GM21717 (cell line): ENCODE measurements around the gene NOC3L.
"Not testable (repeated sequence)": the region's sequence is repeated elsewhere in the genome, so short reads cannot be mapped to it uniquely, and the experiment has no call there.

Experiments
- ATAC-seq: cut with Tn5 transposase; IDR thresholded peaks from one replicate; pipeline ENCODE4 v1.9.1; 2021; ENCODE audit warnings: mild to moderate bottlenecking, moderate library complexity; ENCODE audit not compliant: unreplicated experiment

NOC3L gene

DNA sequence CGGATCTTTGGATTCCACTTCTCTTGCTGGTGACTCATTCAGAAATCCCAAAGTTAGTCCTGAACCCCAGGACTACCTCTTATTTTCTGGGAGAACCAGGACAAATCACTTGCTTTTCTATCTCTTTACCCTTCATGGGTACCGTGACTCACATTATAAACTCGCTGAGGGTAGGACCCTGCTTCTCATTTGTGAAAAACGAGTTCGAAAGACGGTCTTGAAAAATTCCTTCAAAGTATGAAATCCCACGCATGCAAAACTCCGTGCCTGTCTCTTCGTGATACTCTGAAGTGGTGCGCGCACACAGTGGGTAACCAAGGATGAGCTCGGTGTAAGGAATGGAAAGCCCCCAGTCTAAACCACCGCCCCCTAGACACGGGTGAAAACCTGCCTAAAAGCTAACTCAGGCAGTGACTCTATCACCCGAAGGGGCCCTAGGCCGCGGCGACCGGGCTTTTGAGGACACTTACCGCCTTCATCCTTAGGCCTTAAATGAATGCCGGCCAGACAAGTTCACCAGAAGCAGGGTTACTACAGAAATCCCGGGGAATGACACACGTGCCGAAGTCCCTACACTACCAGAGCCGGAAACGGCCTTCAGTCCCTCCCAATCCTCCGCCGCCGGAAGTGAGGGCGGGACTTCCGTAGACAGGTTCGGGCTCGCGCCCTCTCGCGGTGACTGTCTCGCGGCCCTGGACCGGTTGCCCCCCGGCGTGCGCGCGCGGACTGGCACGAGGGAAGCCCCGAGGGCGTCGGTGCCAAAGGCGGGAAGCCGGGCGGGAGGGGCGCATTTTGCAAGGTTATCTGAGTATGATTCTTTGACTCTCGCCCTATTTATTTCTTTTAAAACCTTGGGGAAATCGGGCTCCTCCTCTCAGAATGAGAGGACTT, at the start of gene NOC3L:
TSS of gene NOC3L (minus strand) at position 580 of the 891 bp plus-strand sequence. CDS start at position 479, 101 bp downstream.
- ATAC-seq, result peak; percentile 98

DNA sequence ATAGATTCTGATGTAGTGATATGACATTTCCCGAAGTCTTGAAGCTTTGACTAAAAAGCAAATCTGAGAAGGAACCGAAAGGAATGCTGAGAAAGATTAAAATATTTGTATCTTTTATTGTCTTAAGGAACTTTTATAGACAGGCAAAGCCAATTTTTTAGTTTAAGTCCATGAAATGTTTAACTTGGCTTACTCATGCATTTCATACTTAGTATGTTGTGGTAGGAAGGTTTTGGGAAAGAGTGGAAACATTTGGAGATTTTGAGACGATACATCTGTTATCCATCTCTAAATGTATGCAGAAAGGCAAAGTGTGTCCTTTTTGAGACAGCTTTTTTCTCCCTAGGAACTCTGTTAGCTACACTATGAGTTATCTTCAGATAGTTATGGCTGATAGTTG, 49.7 kb upstream of the NOC3L start:
- ATAC-seq, result no peak

GRCh38 chr10:94411304-94411703, 48.6 kb upstream of the NOC3L start:
- ATAC-seq, result no peak

GRCh38 chr10:94409021-94409657, 46.4 kb upstream of the NOC3L start:
- ATAC-seq, result no peak

GRCh38 chr10:94407668-94408067, 44.9 kb upstream of the NOC3L start:
- ATAC-seq, result no peak

GRCh38 chr10:94405406-94405805, 42.7 kb upstream of the NOC3L start:
- no peak for ATAC-seq

DNA sequence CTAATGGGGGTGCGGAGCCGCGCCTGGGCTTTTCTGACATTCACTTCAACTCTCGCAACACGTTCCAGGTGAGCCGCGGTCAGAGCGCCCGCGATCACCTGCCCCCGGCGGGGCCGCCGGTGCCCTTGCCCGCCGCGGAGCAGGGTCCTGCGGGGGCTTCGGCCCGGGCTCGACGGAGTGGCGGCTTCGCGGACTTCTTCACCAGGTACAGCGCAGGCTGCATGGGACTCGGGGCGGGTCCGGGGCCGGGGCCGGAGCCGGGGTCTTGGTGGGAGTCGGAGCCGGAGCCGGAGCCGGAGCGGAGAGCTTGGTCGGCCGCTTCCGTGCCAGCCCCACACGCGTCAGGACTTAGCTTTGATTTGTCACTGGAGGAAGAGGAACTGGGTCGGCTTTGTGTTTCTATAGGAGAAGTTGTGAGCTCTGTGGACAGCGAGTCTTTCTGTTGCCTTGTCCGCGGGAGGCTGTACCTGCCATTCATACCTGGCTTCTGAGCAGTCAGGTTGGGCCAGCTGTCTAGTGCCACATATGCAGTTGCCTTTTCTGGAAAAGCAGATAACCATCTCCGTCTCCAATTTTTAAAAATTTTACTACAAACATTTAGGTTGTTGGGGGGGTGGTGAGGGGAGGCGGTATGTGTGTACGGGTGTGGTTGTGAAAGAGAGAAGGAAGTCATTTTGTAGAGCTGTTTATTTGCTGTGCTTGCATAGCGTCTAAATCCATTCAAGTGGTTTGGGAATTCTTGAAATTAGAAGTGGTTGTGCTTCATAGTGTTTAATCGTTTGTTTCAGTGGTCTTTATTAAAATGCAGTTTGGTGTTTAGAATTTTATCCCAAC, 40.9 kb upstream of the NOC3L start:
- peak; percentile 68 for ATAC-seq

- peak; percentile 23 for ATAC-seq
These were observed 40.2 kb upstream of the NOC3L start for GRCh38 chr10:94402843-94403379.

GRCh38 chr10:94402204-94402842, 39.6 kb upstream of the NOC3L start, which contains the start of gene TBC1D12:
TBC1D12 (plus strand) TSS chr10:94402541; CDS start chr10:94402614, 73 bp downstream.
- ATAC-seq, result peak; percentile 66

GRCh38 chr10:94398762-94399161, 36.0 kb upstream of the NOC3L start:
- ATAC-seq, result no peak

- no peak for ATAC-seq
These were observed 35.0 kb upstream of the NOC3L start for GRCh38 chr10:94397549-94398370.

DNA sequence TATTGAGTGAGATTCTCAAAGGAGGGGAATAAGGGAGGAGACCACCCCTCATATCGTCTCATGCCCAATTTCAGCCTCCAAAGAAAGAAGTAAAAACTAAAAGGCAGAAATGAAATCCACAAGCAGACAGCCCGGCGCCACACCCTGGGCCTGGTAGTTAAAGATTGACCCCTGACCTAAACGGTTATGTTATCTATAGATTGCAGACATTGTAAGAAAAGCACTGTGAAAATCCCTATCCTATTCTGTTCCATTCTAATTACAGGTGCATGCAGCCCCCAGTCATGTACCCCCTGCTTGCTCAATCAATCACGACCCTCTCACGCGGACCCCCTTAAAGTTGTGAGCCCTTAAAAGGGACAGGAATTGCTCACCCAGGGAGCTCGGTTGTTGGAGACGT, 29.4 kb upstream of the NOC3L start:
- ATAC-seq, result not testable (repeated sequence)

DNA sequence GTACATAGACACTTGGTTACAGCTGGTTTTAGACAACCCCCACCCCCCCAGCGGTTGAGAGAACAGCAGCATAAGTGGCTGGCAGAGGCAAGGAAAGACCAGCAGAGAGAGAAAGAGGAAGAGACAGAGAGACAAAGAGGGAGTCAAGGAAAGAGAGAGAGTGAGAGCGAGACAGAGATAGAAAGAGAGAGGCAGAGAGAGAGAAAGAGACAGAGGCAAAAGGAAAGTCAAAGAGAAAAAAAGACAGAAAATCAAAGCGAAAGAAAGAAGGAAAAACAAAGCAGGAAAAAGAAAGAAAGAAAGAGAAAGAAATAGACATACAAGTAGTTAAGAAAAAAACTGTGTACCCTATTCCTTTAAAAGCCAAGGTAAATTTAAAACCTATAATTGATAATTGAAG, 23.0 kb upstream of the NOC3L start:
- not testable (repeated sequence) for ATAC-seq

DNA sequence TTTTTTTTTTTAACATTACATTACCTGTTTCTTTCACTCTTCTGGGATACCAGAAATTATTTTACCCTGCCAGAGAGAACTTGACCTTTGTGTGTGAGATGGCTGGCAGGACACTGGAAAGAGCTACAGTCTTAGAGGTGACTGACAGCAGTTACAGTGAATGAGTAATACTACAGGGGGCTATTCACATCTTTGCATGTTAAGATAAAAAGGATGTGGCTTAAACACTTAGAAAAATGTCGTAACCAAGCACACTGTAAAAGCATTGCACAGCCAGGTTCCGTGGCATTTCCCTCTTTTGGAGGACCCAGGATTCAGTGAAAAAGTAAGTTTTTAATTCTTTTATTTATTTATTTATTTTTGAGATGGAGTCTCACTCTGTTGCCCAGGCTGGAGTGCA, 20.8 kb upstream of the NOC3L start:
- no peak for ATAC-seq

DNA sequence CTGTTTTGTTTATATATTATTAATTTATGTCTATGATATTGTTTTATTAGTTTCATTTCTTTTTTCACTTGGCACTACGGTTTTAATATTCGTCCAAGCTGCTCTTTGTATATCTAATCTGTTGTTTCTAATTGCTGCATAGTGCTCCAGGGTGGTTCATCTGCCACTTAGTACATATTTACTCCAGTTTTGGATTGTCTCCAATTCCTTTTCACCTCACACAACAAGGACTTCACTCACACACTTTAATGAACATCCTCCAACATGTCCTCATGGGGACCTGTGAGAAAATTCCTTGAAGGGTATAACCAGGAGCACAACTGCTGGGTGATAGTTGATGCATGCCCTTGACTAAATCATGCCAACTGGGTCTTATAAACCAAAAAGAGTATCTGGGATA, 14.1 kb upstream of the NOC3L start:
- ATAC-seq, result no peak

- no peak for ATAC-seq
These were observed 12.6 kb upstream of the NOC3L start for GRCh38 chr10:94375374-94375773.

DNA sequence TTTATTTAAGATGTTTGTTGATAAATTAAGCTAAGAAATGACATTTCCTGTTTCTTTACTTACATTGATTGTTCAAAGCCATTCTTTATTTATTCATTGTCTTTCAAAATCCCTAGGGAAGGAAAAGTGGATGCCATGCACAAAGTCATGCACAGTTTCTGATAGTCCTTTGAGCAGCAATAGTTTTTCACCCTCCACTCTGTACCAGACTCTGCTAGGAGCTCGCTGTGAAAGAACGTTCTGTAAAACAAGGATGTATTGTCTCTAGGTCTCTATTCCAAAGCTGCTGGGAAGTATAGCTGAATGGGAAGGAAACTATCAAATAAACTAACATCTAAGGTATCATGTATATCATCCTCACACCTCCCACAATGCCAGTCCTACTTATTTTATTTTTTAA, 7.8 kb upstream of the NOC3L start:
- no peak for ATAC-seq

GRCh38 chr10:94366382-94366781, 3.6 kb upstream of the NOC3L start:
- ATAC-seq, result no peak

DNA sequence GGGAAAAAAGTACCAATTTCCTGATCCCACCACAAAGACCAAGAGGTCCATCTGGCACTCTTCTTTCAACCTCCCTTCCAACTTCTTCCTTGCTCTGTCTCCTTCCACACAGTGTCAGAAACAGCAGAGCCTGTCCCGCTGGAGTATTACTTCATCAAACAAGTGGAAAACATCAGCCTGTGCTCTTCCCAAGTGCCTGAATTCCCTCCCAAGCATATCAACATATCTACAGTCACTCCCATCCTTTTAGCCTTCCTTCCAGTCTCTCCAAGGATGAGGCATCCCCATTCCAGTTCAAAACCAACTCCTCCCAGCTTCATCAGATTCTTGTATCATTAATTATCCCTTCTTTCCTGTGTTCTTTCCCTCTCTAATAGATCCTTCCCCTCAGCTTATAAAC, 1.7 kb upstream of the NOC3L start:
- ATAC-seq, result no peak

DNA sequence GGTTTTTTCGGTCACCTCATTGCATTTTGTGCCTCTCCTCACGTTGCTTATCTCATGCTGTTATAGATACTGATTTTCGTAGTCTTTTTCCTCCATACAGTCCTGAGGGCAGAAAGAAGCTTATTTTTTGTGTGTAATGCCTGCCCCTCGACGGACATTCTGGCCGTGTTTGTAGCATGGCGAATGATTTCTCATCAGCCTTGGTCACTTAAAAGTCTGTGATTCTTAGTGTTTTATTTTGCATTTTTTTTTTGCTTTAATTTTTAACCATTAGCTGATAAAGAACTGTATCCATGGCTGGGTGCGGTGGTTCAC, 469 bp upstream of the NOC3L start:
- ATAC-seq, result peak; percentile 10
